Measurements from ENCODE around the gene SMIM20.

DNA sequence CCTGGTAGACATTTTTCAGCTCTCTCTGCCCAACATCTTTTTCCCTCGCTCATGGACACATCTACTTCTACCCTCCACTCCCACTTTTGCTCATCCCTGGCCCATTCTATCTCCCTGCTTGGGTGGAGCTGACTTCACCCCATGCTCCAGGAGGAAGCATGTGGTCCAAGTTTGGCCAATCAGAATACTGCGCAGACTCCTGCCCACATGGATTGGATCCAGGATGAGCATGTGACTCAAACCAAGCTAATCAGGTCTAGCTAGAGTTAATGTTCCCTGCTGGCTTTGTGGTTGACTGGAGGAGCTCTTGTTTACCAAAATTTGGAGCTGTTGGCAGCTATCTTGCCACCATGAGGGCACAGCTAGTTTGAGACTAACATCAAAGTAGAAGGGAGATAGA, 22.7 kb downstream of the SMIM20 start:
- TF ChIP-seq POLR2A (IDR thresholded peaks at IDR 0.05) = no peak
- TF ChIP-seq, protein P1, sequence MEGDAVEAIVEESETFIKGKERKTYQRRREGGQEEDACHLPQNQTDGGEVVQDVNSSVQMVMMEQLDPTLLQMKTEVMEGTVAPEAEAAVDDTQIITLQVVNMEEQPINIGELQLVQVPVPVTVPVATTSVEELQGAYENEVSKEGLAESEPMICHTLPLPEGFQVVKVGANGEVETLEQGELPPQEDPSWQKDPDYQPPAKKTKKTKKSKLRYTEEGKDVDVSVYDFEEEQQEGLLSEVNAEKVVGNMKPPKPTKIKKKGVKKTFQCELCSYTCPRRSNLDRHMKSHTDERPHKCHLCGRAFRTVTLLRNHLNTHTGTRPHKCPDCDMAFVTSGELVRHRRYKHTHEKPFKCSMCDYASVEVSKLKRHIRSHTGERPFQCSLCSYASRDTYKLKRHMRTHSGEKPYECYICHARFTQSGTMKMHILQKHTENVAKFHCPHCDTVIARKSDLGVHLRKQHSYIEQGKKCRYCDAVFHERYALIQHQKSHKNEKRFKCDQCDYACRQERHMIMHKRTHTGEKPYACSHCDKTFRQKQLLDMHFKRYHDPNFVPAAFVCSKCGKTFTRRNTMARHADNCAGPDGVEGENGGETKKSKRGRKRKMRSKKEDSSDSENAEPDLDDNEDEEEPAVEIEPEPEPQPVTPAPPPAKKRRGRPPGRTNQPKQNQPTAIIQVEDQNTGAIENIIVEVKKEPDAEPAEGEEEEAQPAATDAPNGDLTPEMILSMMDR (IDR thresholded peaks at IDR 0.05) = no peak

Data from body of pancreas (tissue), 4 donors.